Keratinocyte (primary cell): ENCODE data around the gene KCNG3. TPM values are rescaled to one million over a fixed set of nuclear protein-coding genes. Genes with fewer than 3 reads are reported as not detected.

Source experiments
- DNase-seq: peaks from one replicate; pipeline ENCODE4 v3.0.0-alpha.2; 2011; ENCODE audit warnings: low read depth, missing footprints, low spot score
- FAIRE-seq: peaks from 2 replicates; lab custom pipeline; 2011; peaks lifted over from hg19 to GRCh38; lab: Jason Lieb, UNC
- H2AFZ ChIP-seq: 2 replicates; pipeline ENCODE4 v1.6.0; 2012; ENCODE audit warnings: low read length, control low read depth, inconsistent platforms; ENCODE audit not compliant: control insufficient read depth
- H3K27ac ChIP-seq: 2 replicates; pipeline ENCODE4 v1.5.1; 2011; ENCODE audit warnings: low read length; ENCODE audit not compliant: control insufficient read depth, insufficient read depth
- H3K27me3 ChIP-seq: 3 replicates; pipeline ENCODE4 v1.6.0; 2011; ENCODE audit warnings: low read length; ENCODE audit not compliant: control insufficient read depth, insufficient read depth; ENCODE audit errors: extremely low read depth
- H3K36me3 ChIP-seq, 2 experiments: 2 replicates in 1 of 2; 3 replicates in 1 of 2; pipeline ENCODE4 v1.5.1; 2011; ENCODE audit warnings: low read length in 2 of 2, mild to moderate bottlenecking in 1 of 2; ENCODE audit not compliant: control insufficient read depth in 2 of 2, insufficient read depth in 2 of 2; ENCODE audit errors: extremely low read depth in 1 of 2
- H3K4me1 ChIP-seq: 3 replicates; pipeline ENCODE4 v1.5.1; 2011; ENCODE audit warnings: low read length; ENCODE audit not compliant: control insufficient read depth, insufficient read depth; ENCODE audit errors: extremely low read depth
- H3K4me2 ChIP-seq: 3 replicates; pipeline ENCODE4 v1.6.0; 2011; ENCODE audit warnings: low read depth, low read length; ENCODE audit not compliant: control insufficient read depth, insufficient read depth; ENCODE audit errors: extremely low read depth
- H3K4me3 ChIP-seq, 3 experiments: fragments of 200-600 bp in 1 of 3; sonication (generic) in 1 of 3; 2 replicates in 2 of 3; 3 replicates in 1 of 3; pipeline ENCODE4 v1.5.1; 2011 to 2016; ENCODE audit warnings: low read length in 3 of 3, mild to moderate bottlenecking in 3 of 3, control low read depth in 2 of 3, inconsistent platforms in 1 of 3, low read depth in 1 of 3, mixed read lengths in 1 of 3, mixed run types in 1 of 3, moderate library complexity in 1 of 3; ENCODE audit not compliant: control insufficient read depth in 2 of 3, insufficient read depth in 2 of 3; ENCODE audit errors: extremely low read depth in 1 of 3
- H3K79me2 ChIP-seq: 2 replicates; pipeline ENCODE4 v1.6.0; 2012; ENCODE audit warnings: low read length; ENCODE audit not compliant: control insufficient read depth, insufficient read depth
- H3K9ac ChIP-seq: 3 replicates; pipeline ENCODE4 v1.6.0; 2011; ENCODE audit warnings: low read length; ENCODE audit not compliant: control insufficient read depth, insufficient read depth; ENCODE audit errors: extremely low read depth
- H3K9me1 ChIP-seq: 3 replicates; pipeline ENCODE4 v1.6.0; 2011; ENCODE audit warnings: low read length; ENCODE audit not compliant: control insufficient read depth, insufficient read depth; ENCODE audit errors: extremely low read depth
- H3K9me3 ChIP-seq: 2 replicates; pipeline ENCODE4 v1.5.1; 2012; ENCODE audit warnings: low read depth, low read length; ENCODE audit not compliant: control insufficient read depth
- H4K20me1 ChIP-seq: 3 replicates; pipeline ENCODE4 v1.6.0; 2011; ENCODE audit warnings: low read length; ENCODE audit not compliant: control insufficient read depth, insufficient read depth; ENCODE audit errors: extremely low read depth
- CTCF ChIP-seq, 3 experiments: IDR thresholded peaks in 1 of 3; conservative IDR thresholded peaks in 1 of 3; optimal IDR thresholded peaks in 1 of 3; 2 replicates in 2 of 3; 3 replicates in 1 of 3; pipeline versions ENCODE3 to v1.5.1; 2011; ENCODE audit warnings: low read length in 3 of 3, mild to moderate bottlenecking in 3 of 3, moderate library complexity in 2 of 3, control low read depth in 1 of 3, inconsistent platforms in 1 of 3; ENCODE audit not compliant: insufficient read depth in 2 of 3; ENCODE audit errors: extremely low read depth in 1 of 3
- EZH2 ChIP-seq: IDR thresholded peaks from one replicate; pipeline ENCODE4 v1.6.1; 2012; ENCODE audit warnings: inconsistent platforms, mild to moderate bottlenecking, low read length, moderate library complexity
- dilution Hi-C: fragments of 300-500 bp; cut with MboI; formaldehyde crosslinking; loops from one replicate; pipeline ENCODE4 v1.7.0; 2020; ENCODE audit warnings: low sequenced_read_pairs; ENCODE audit not compliant: extremely low pct_ligation_motif_present
- polyA plus RNA-seq, 5 experiments: library from polyadenylated mRNA; depleted of rRNA in 3 of 5; stranded (reverse) in 3 of 5; stranded (forward) in 1 of 5; unstranded in 1 of 5; fragments of >200 nt; gene quantifications; 1 replicate in 1 of 5; 2 replicates in 3 of 5; 3 replicates in 1 of 5; pipeline versions ENCODE4 v1.2.1 to v1.2.3, GENCODE V29; 2011 to 2012; ENCODE audit warnings: missing spikeins in 2 of 5, low read depth in 1 of 5, low replicate concordance in 1 of 5

Gene KCNG3
- polyA plus RNA-seq, 1 donor (not counting 4 experiments of a cell fraction or from before 2014, with no cell fraction given): not detected

DNA sequence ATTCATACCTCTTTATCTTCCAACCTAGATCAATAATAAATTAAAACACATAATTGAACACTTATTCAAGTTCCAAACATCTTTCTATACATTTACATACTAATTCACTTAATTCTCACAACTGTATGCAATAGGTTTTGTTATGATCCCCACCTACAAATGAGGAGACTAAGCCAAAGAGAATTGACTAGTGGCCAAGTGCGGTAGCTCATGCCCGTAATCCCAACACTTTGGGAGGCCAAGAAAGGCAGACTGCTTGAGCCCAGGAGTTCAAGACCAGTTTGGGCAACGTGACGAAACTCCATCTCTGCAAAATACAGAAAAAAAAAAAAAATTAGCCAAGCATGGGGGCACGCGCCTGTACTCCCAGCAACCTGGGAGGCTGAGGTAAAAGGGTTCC is 36.8 kb downstream of the KCNG3 start:
- H3K9me1 ChIP-seq: no peaks in the 10 kb centered on the region
- H3K4me2 ChIP-seq: no peak overlapping the region
- no peak for FAIRE-seq

GRCh38 chr2:42456126-42456839 is 37.5 kb downstream of the KCNG3 start:
- H3K27ac ChIP-seq: no peak overlapping the region
- no peak for TF ChIP-seq EZH2
- TF ChIP-seq CTCF (optimal IDR thresholded peaks at IDR 0.05 in 1 of 3, IDR thresholded peaks at IDR 0.05 in 1 of 3, conservative IDR thresholded peaks at IDR 0.05 in 1 of 3; ENCODE audit: extremely low read depth in 1 of 3, insufficient read depth in 2 of 3, low read length in 3 of 3): no peak
- H3K36me3 ChIP-seq: no peaks in the 10 kb centered on the region
- no peaks in the 10 kb centered on the region for H3K4me1 ChIP-seq
- H3K79me2 ChIP-seq: no peaks in the 10 kb centered on the region
- H3K4me3 ChIP-seq: no peak overlapping the region
- H3K9ac ChIP-seq: no peak overlapping the region
- no peak for DNase-seq
- no peaks in the 10 kb centered on the region for H3K9me1 ChIP-seq
- no peak for FAIRE-seq
- no peaks in the 10 kb centered on the region for H4K20me1 ChIP-seq
- H2AFZ ChIP-seq: no peak overlapping the region
- no peaks in the 10 kb centered on the region for H3K9me3 ChIP-seq
- dilution Hi-C loops: no loop called here
- H3K4me2 ChIP-seq: no peak overlapping the region
- H3K27me3 ChIP-seq: no peaks in the 10 kb centered on the region

More for the DNA sequence above, 36.8 kb downstream of the KCNG3 start:
- Histone ChIP-seq H3K4me3 (no peak overlapping the region), H3K79me2 (no peaks in the 10 kb centered on the region), H4K20me1 (no peaks in the 10 kb centered on the region), H3K27ac (no peak overlapping the region), H3K4me1 (no peaks in the 10 kb centered on the region), H3K27me3 (no peaks in the 10 kb centered on the region), H3K36me3 (no peaks in the 10 kb centered on the region), H3K9ac (no peak overlapping the region), H3K9me3 (no peaks in the 10 kb centered on the region), H2AFZ (no peak overlapping the region)
- dilution Hi-C loops: no loop called here
- DNase-seq: no peak
- TF ChIP-seq CTCF (optimal IDR thresholded peaks at IDR 0.05 in 1 of 3, IDR thresholded peaks at IDR 0.05 in 1 of 3, conservative IDR thresholded peaks at IDR 0.05 in 1 of 3; ENCODE audit: extremely low read depth in 1 of 3, insufficient read depth in 2 of 3, low read length in 3 of 3): peak in 1 of 3 experiments; percentile 21
- no peak for TF ChIP-seq EZH2
